ENCODE data around the gene CLSTN2.

GRCh38 chr3:139888561-139889140 is 46.3 kb upstream of the CLSTN2 start:
- TF ChIP-seq SP1 (IDR thresholded peaks at IDR 0.05) (no peak), CTCF (IDR thresholded peaks at IDR 0.05; ENCODE audit: low read depth, low read length, missing input control) (no peak), EGR1 (IDR thresholded peaks at IDR 0.05; ENCODE audit: low read depth in 2 of 2) (no peak), RXRA (IDR thresholded peaks at IDR 0.05) (no peak), FOXA1 (IDR thresholded peaks at IDR 0.05) (no peak), JUND (IDR thresholded peaks at IDR 0.05) (no peak), REST (IDR thresholded peaks at IDR 0.05) (no peak), GABPA (IDR thresholded peaks at IDR 0.05 in 1 of 2, conservative IDR thresholded peaks at IDR 0.05 in 1 of 2) (no peak), RAD21 (IDR thresholded peaks at IDR 0.05) (no peak)
